Measurements from ENCODE around the gene PCNX3. TPM values are rescaled to one million over a fixed set of nuclear protein-coding genes. Genes with fewer than 3 reads are reported as not detected.

Gene PCNX3
- total and polyA plus RNA-seq, 2 of the 13 experiments (the other 11 are each of a cell fraction or from before 2014, with no cell fraction given), result 16.2 to 23.0 TPM

GRCh38 chr11:65571420-65571819 is 44.2 kb upstream of the PCNX3 start:
- TF ChIP-seq XRCC5 (optimal IDR thresholded peaks at IDR 0.05; ENCODE audit: low read length) (peak; percentile 3), ZFX (CRISPR knock-in tag; IDR thresholded peaks at IDR 0.05; ENCODE audit: low read depth) (0 out of 2 replicates have a peak, but pooled peaks have one; percentile 5), ETV6 (CRISPR knock-in tag; conservative IDR thresholded peaks at IDR 0.05) (no peak)
- Histone ChIP-seq H3K9me3 (ENCODE audit: low read length) (no peaks in the 10 kb centered on the region), H2AFZ (ENCODE audit: low read length) (no peak overlapping the region), H3K9ac (ENCODE audit: insufficient read depth, low read depth, low read length) (peak overlapping the region; percentile 88), H3K4me3 (replicated peaks in 1 of 3; ENCODE audit: insufficient read depth in 1 of 3, low read depth in 2 of 3, low read length in 3 of 3) (peak overlapping the region; percentile 85 to 99 (median 95)), H4K20me1 (ENCODE audit: insufficient read depth, low read length) (no peaks in the 10 kb centered on the region; the same call in 1 of the 2 replicates), H3K27me3 (ENCODE audit: control insufficient read depth in 1 of 2, insufficient read depth in 2 of 2, low read length in 2 of 2) (no peaks in the 10 kb centered on the region; a peak in 1 of 5 replicates), H3K79me2 (ENCODE audit: insufficient read depth, low read length) (peaks cover 23% of the 10 kb centered on the region), H3K4me2 (ENCODE audit: low read depth, low read length) (peak overlapping the region; percentile 92), H3K27ac (ENCODE audit: extremely low read length, insufficient read depth, low read length) (no peak overlapping the region), H3K4me1 (ENCODE audit: insufficient read depth, low read length) (peaks cover 48% of the 10 kb centered on the region), H3K36me3 (replicated peaks in 1 of 2; ENCODE audit: control insufficient read depth in 1 of 2, insufficient read depth in 2 of 2, low read length in 2 of 2) (peaks cover 3 to 5% of the 10 kb centered on the region in 2 experiments; a peak in 2 of 5 replicates)
- DNase-seq (ENCODE audit: low spot score) (no peak), ATAC-seq (no peak), FAIRE-seq (no peak)
- 64% methylated on average over 4 of the region's 9 CpGs for WGBS (ENCODE audit: low lambda C conversion rate)
- ChIA-PET POLR2A (interaction anchor here (0.8 to 2.5 kb wide), 5 partner anchors 12 to 45 kb away, joined by 3 to 34 read pairs (median 8); partner anchors contain the start of genes LTBP3 and PCNX3), CTCF (ENCODE audit: low intra/inter-chr PET ratio, low total read pairs) (interaction anchor here (1.3 kb wide), 1 partner anchor 31 kb away, joined by 7 read pairs; no protein-coding TSS in a partner anchor)
- intact Hi-C loops (cut with micrococcal nuclease; ENCODE audit: unreplicated experiment), result loop anchor here (2.0 kb wide), 1 partner anchor 31 kb away; no protein-coding TSS in a partner anchor
- in situ Hi-C loops (cut with HindIII; ENCODE audit: extremely low pct_ligation_motif_present, low pct_unique_long_range_greater_than_20kb), result no loop called here
- no TSS peak for BruUV-seq (replicated peaks)

- Histone ChIP-seq H3K4me2 (ENCODE audit: low read depth, low read length) (peak overlapping the region; percentile 92), H3K9me3 (ENCODE audit: low read length) (no peaks in the 10 kb centered on the region), H4K20me1 (ENCODE audit: insufficient read depth, low read length) (no peaks in the 10 kb centered on the region; the same call in 1 of the 2 replicates), H2AFZ (ENCODE audit: low read length) (no peak overlapping the region), H3K4me1 (ENCODE audit: insufficient read depth, low read length) (peaks cover 54% of the 10 kb centered on the region), H3K36me3 (replicated peaks in 1 of 2; ENCODE audit: control insufficient read depth in 1 of 2, insufficient read depth in 2 of 2, low read length in 2 of 2) (peaks cover 3 to 5% of the 10 kb centered on the region in 2 experiments; a peak in 2 of 5 replicates), H3K9ac (ENCODE audit: insufficient read depth, low read depth, low read length) (peak overlapping the region; percentile 88; the same call in 1 of the 2 replicates), H3K27ac (ENCODE audit: extremely low read length, insufficient read depth, low read length) (no peak overlapping the region), H3K27me3 (ENCODE audit: control insufficient read depth in 1 of 2, insufficient read depth in 2 of 2, low read length in 2 of 2) (no peaks in the 10 kb centered on the region; a peak in 1 of 5 replicates), H3K4me3 (replicated peaks in 1 of 3; ENCODE audit: insufficient read depth in 1 of 3, low read depth in 2 of 3, low read length in 3 of 3) (peak overlapping the region in 1 of 3 experiments; percentile 99; a peak in 3 of 6 replicates), H3K79me2 (ENCODE audit: insufficient read depth, low read length) (peaks cover 23% of the 10 kb centered on the region)
- ATAC-seq, result no peak
- in situ Hi-C loops (cut with HindIII; ENCODE audit: extremely low pct_ligation_motif_present, low pct_unique_long_range_greater_than_20kb) (no loop called here), intact Hi-C loops (cut with micrococcal nuclease; ENCODE audit: unreplicated experiment) (loop anchor here (2.0 kb wide), 1 partner anchor 31 kb away; no protein-coding TSS in a partner anchor)
- no peak for DNase-seq (ENCODE audit: low spot score)
- ChIA-PET CTCF (ENCODE audit: low intra/inter-chr PET ratio, low total read pairs) (interaction anchor here (1.3 kb wide), 1 partner anchor 31 kb away, joined by 7 read pairs; no protein-coding TSS in a partner anchor), POLR2A (interaction anchor here (0.6 to 1.8 kb wide), 4 partner anchors 11 to 43 kb away, joined by 3 to 8 read pairs (median 3); partner anchors contain the start of gene PCNX3)
- BruUV-seq (replicated peaks), result no TSS peak
- 74% methylated on average over 11 of the region's 11 CpGs for WGBS (ENCODE audit: low lambda C conversion rate)
- peak; percentile 41; the same call in 1 of the 2 replicates for TF ChIP-seq SMC3 (IDR thresholded peaks at IDR 0.05; ENCODE audit: low read length)
- TF ChIP-seq THAP8 (CRISPR knock-in tag; IDR thresholded peaks at IDR 0.05; ENCODE audit: borderline replicate concordance), result no peak
- peak; percentile 61 for TF ChIP-seq STAG1 (CRISPR knock-in tag; IDR thresholded peaks at IDR 0.05)
- TF ChIP-seq KDM1A (CRISPR knock-in tag; IDR thresholded peaks at IDR 0.05), result no peak
- TF ChIP-seq RAD21 (CRISPR knock-in tag; IDR thresholded peaks at IDR 0.05), result 0 out of 2 replicates have a peak, but pooled peaks have one; percentile 21
- TF ChIP-seq SAP130 (CRISPR knock-in tag; IDR thresholded peaks at IDR 0.05; ENCODE audit: low read depth), result peak; percentile 16; the same call in 1 of the 2 replicates
- peak; percentile 60 for TF ChIP-seq CTCF (CRISPR knock-in tag; IDR thresholded peaks at IDR 0.05)
- peak; percentile 5 for TF ChIP-seq XRCC5 (optimal IDR thresholded peaks at IDR 0.05; ENCODE audit: low read length)
- TF ChIP-seq ZFX (CRISPR knock-in tag; IDR thresholded peaks at IDR 0.05; ENCODE audit: low read depth), result 0 out of 2 replicates have a peak, but pooled peaks have one; percentile 23
- TF ChIP-seq ZNF10 (CRISPR knock-in tag; IDR thresholded peaks at IDR 0.05; ENCODE audit: borderline replicate concordance, low read depth), result no peak
- TF ChIP-seq ZMAT3 (CRISPR knock-in tag; conservative IDR thresholded peaks at IDR 0.05), result 0 out of 2 replicates have a peak, but pooled peaks have one; percentile 36
- no peak for FAIRE-seq
These were observed 43.6 kb upstream of the PCNX3 start for GRCh38 chr11:65571940-65572339.
